ENCODE data around the gene VASN.

Gene VASN

GRCh38 chr16:4354512-4355409, 16.9 kb upstream of the VASN start:
- no peak for DNase-seq

GRCh38 chr16:4356820-4357219, 14.8 kb upstream of the VASN start:
- no peak for DNase-seq

GRCh38 chr16:4358236-4358635, 13.4 kb upstream of the VASN start:
- no peak for DNase-seq

GRCh38 chr16:4358831-4359561, 12.7 kb upstream of the VASN start:
- DNase-seq = no peak

GRCh38 chr16:4359914-4360313, 11.7 kb upstream of the VASN start:
- no peak for DNase-seq

GRCh38 chr16:4360538-4361021, 11.1 kb upstream of the VASN start:
- DNase-seq = no peak

GRCh38 chr16:4361033-4361943, 10.4 kb upstream of the VASN start:
- DNase-seq = no peak

GRCh38 chr16:4361944-4362311, 9.7 kb upstream of the VASN start:
- DNase-seq = no peak

- no peak for DNase-seq
Measured at GRCh38 chr16:4362476-4363135, 9.0 kb upstream of the VASN start.

GRCh38 chr16:4364196-4365013, 7.2 kb upstream of the VASN start:
- no peak for DNase-seq

GRCh38 chr16:4365014-4365406, 6.6 kb upstream of the VASN start:
- DNase-seq = no peak

- DNase-seq = no peak
Measured at GRCh38 chr16:4365615-4366014, 6.0 kb upstream of the VASN start.

- DNase-seq = no peak
Measured at GRCh38 chr16:4366016-4366415, 5.6 kb upstream of the VASN start.

- DNase-seq = no peak
Measured at GRCh38 chr16:4367393-4367856, 4.2 kb upstream of the VASN start.

- no peak for DNase-seq
Measured at GRCh38 chr16:4369007-4369733, 2.5 kb upstream of the VASN start.

- DNase-seq = no peak
Measured at GRCh38 chr16:4370151-4370550, 1.5 kb upstream of the VASN start.

GRCh38 chr16:4370570-4371356, 885 bp upstream of the VASN start:
- DNase-seq = no peak

- DNase-seq = no peak
Measured at GRCh38 chr16:4372001-4372577, 441 bp downstream of the VASN start.

GRCh38 chr16:4372578-4373355, 1.1 kb downstream of the VASN start:
- no peak for DNase-seq
